NCI-H2029 treated with DMSO at 0.1 percent for 48 hours (cell line): ENCODE results near the gene GGT6.

Source experiments
- DNase-seq: peaks from one replicate; lab custom pipeline; 2025; lab: John Stamatoyannopoulos, UW

The GGT6 gene

DNA sequence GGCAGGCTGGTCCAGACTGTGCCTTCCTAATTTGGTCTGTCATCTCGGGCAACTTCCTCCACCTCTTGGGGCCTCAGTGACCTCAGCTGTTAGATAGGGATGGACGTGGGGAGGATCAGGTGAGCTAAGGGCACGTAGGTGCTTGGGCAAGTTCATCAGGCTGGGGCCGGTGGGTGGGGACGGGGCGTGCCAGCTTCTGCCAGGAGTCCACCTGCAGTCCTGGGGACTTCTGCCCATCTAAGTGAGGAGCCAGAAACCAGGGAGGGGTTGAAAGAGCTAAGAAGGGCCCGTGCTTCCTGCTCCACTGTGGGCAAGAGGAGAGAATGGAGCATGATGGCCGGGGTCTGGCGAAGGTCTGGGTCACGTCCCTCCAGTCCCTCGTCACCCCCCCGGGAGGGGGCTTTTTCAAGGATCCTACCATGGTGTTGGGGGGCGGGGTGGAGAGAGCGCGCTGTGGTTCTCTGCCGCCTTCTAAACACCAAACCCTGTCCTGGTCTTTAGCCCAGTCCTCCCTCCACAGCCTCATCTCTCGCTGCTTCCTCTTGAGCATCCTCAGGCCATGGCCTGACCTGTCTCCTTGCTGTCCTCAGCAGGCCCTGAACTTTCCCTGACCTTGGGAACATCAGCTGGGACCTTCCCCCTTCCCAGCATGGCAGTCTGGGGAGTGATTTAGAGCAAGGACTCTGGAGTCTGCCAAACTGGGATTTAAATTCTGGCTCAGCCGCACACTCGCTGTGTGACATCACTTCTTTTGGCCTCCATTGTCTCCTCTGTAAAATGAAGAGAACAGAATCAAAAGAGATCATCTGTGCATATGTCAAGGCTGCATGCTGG is 40.1 kb downstream of the GGT6 start:
- DNase-seq, result no peak

DNA sequence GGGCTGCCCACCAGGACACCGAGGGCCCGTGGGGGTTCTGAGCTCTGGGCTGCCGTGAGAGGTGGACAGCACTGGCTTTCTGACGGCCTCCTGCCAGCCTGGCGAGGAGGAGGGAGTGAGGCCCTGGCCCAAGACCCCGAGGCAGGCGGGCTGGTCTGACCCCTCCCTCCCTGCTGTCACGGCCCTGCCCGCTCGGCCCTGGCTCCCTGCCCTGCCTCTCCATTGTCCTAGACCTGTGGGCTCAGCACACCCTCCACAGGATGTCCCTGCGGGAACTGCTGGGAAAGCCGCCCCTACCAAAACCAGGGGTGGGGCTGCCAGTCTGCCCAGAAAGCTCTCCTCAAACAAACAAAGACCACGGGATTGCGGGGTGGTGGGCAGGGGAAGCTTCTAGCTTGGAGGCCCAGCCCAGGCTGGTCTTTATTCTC is 41.0 kb downstream of the GGT6 start:
- DNase-seq, result no peak

DNA sequence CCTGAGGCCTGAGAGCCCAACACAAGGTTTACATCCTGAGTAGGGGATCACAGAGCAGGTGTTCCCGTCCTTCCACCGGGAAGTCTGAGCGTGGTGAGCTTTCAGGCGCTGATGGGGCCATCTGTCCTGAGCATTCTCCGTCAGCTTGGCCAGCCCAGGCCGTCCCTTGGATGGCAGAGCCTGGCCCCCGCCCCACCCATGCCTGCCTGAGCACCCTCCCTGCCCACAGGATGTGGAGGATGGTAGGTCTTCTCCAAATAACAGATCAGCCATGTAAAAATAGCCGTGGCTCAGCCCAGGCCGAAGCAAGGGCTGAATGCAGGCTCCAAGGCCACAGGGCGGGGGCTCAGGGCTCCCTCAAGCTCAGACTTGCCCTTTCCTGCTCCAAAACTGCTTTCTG is 41.5 kb downstream of the GGT6 start:
- no peak for DNase-seq

DNA sequence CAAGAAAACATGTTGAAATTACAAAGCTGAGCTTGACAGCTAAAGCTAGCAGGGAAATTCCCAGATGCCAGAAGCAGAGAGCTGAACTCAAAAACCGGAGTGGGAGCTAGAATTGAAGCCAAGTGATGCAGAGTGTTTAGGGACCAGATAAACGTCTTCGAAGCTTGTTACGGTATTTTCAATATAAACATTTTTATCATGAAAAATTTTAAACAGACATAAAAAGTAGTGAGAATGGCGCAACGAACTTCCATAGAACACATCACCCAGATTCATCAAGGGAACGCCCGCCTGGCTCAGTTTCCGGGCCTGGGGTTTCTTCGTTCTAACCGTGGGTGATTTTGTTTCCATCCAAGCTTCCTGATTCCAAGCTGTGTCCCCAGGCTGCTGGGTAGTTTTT is 43.6 kb downstream of the GGT6 start:
- no peak for DNase-seq

DNA sequence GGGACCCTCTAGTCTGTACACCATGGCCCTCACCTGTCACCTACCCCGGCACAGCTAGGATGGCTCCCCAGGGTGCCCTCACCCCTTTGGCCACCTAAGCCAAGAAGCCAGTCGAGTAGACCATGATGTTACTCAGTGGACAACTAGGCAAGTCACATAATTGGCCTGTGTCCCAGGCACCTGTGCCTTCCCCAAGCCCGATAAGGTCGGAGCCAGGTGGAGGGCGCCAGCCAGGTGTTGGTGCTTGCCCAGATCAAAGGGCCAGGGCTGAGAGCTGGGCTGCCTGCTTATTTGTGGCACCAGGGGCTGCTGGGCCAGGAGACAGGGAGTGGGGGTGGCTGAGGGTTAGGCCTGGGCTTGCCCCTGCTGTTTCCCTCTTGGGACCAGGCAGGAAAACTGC is 44.9 kb downstream of the GGT6 start:
- no peak for DNase-seq

DNA sequence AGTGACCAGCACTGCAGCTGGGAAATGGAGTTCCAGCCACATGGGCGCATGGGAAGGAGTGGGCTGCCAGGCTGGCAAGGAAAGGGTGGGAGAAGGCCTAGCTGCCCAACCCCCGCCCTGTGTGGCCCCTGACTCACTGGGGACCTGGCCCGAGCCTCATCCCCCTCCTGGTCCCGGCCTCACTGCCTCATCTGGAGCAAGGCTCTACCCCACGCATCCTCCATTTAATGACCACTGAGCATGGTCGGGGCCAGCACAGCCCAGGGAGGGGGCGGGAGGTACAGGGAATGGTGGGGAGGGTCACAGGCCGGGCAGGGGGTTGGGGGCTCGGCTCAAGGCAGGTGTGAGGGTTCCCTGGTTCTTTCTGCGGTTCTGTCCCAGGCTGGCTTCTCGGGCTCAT is 45.6 kb downstream of the GGT6 start:
- DNase-seq, result no peak

DNA sequence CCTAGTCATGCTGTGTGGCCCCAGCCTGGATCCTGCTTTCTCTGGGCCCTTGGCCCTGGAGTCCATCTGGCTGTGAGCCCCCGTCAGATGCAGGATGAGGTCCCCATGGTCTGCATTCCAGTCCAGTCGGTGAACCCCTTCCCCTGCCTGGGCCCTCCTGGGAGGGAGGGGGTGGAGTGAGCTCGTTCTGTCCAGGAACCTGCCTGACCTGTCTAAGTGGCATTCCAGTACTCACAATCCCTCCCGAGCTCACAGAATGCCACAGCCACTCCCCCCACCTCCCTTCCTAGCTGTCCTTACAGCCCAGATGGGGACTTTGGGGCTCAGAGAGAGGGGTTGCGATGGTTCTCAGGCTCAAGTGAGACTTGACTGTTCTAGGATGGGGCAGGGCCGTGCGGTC is 46.2 kb downstream of the GGT6 start:
- DNase-seq, result no peak

DNA sequence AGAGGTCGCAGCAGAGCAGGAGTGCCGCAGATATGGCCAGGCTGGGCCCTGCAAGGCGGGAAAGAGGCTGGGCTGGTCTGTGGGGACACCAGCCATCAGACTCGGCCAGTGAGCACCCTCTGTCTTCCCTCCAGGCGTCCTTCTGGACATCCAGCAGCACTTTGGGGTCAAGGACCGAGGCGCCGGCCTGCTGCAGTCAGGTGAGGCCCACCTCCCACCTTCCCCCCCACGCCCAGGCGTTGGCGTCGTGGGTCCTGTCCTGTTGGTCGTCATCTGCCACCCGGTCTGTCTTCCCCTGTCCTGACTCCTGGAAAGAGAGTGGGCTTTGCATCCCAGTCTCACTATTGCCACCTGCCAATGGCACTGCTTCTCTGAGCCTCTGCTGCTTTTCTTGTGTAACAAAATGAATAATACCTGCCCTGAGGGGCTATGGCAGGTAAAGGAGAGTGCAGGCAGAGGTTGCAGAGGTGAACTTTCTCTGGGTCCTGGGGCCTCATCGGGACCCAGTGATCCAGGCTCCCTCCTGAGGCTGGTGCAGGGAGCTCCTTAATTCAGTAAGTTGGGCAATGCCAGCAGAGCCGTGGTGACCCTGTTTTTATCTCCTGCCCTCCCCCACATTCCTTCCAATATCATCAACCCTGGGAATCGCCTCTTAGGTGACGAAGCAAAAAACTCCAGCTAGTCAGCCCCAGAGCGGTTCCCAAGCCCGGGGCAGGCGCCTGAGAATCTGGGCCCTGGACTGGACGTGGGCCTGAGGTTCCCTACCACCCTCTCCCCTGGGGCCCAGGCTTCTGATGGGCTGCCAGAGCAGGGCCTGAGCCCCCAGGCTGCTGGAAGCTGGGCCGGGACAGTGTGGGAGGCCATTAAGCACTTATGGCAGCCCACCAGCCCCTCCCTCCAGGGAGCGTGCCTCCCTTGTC is 47.0 kb downstream of the GGT6 start:
- DNase-seq, result no peak

DNA sequence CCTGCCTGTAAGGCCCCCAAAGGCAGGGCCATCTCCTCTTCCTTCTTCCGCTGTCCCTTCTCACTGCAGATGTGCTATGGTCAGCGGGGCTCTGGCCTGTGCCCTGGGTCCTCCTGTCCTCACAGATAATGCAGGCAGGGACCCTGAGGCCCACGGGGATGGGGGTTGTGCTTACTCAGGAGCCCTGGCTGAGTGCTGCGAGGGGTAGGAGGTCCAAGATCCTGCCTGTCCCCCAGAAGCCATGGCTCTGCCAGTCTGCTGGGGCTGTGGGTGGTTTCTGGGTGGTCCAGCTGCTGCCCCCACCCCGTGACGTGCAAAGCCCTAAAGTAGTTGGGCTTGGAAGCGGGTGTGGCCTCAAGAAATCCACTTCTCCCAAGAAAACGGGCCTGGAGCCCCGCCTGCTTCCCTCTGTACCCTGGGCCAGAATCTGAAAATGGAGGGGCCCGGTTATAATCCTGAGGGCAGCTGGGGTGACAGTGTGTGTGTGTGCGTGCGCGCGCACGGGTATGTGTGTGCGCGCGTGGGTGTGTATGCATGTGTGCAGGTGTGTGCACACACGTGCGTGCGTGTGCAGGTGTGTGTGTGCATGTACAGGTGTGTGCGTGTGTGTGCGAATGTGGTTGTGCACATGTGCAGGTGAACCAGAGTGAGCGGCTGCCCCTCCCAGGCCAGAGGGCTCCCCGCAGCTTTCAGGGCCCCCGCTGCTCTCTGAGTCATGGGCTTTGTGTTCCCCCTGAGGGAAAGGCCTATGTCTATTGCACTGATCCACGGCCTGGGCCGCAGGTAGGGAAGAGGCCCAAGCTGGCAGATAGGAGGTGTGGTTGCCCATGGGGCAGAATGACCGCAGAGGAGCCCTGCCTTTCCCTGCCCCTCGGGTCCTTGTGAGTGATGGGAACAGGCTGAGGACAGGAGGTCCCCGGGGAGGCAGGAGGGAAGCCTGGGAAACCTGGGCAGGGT is 47.9 kb downstream of the GGT6 start:
- no peak for DNase-seq

DNA sequence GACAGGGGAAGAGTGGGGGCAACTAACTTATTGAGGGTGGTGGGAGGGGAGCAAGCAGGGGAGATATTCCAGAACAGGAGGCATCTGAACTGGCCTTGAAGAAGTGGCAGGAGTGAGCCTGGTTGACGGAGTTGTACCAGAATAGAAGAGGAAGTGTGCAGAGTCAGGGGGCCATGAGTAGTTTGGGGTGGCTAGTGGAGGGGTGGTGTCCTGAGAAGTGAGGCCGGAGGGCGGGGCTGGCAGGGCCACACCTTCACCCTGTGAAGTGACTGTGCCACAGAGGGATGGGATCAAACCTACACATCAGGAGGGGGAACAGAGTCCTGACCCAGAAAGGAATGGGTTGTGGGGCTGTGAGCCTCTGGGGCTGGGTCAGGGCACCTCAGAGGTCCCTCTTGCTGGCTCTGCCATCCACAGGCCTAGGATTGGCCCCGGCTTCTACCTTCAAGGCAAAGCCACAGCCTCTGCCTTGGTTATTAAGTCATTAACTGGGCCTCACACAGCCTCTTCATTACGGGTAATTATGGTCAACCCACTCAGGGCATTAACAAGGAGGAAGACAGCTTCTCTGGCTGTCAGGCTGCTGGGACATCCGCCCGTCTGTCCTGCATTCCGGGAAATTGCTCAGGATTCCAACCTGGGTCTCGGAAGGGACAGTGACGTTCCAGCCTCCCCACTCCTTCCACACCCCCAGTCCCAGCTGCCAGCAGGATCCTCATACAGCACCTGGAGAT is 49.0 kb downstream of the GGT6 start:
- no peak for DNase-seq

DNA sequence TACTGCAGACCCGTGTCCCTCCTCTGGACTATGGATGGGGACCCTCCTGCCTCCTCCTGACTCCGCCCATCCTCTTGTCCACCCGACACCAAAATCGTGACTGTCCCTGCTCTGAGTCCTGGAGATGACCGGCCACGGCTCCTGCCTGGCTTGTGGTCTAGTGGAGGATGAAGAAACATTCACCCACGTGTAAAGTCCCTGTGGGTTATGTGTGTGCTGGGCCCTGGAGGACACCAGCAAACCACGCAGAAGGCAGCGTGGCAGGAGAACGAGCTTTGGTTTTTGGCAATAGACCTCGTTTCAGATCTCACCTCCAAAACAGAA is 49.8 kb downstream of the GGT6 start:
- DNase-seq, result no peak

DNA sequence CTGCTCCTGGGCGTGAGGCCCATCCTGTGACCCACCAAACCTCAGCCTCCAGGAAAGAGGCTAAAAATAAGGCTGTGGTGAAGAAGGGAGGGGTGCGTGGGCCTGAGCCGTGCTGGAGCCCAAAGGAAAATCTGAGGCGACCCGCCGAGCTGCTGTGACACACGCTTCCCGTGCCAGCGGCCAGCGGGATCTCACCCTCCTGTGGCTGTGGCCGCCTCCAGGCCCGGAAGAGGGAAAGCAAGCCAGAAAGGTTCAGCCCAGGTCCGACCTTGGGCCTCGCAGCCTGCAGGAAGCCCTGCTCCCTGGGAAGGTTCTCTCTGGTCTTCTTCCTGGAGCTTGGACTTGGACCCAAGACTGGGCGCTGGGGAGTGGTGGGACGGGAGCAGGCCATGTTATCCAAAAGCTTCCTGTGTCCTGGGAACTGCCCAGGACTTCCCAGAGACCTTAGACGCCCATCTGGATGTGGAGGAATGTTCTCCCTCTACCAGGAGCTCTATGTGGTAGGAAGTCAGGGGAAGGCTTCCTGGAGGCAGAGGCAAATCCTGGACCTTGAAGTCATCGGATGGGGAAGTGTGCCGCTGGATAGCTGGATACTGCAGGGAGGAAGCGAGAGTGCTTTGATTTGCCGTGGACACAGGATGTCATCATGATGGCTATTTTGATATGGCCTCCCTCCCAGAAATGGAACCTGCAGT is 50.3 kb downstream of the GGT6 start:
- no peak for DNase-seq

DNA sequence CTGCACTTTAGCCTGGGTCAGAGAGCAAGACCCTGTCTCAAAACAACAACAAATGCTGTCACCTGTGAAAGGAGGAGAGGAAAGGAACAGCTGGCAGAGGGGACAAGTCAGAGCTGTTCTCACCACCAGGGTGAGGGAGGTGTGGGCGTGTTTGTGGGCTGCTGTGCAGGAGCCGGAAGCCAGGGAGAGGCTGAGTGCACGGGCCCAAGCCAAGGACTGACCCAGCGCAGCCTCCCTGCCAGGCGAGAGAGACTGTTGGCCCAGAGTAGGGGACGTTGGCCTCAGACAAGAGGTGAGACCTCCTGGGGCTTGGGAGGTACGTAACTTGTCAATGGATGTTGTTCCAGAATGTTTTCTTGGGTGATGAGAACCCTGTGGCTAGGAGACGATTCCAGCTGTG is 51.0 kb downstream of the GGT6 start:
- no peak for DNase-seq

DNA sequence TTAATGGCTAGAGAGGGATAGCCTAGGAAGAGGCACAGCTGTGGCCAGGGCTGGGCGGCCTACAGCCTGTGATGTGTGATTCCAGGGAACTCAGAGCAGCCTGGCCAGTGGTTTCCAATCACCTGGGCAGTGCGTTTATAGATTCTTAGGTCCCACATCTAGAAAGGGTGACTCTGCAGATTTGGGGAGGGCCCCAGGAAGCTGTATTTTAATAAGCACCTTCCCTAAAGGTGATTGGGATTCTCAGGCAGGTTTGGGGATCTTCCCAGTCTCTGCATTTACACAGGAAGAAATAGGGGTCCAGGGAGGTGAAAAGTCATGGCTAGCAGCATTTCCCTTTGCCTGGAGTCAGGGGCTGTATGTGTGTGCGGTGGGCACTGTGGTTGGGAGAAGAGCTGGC is 52.2 kb downstream of the GGT6 start:
- no peak for DNase-seq

DNA sequence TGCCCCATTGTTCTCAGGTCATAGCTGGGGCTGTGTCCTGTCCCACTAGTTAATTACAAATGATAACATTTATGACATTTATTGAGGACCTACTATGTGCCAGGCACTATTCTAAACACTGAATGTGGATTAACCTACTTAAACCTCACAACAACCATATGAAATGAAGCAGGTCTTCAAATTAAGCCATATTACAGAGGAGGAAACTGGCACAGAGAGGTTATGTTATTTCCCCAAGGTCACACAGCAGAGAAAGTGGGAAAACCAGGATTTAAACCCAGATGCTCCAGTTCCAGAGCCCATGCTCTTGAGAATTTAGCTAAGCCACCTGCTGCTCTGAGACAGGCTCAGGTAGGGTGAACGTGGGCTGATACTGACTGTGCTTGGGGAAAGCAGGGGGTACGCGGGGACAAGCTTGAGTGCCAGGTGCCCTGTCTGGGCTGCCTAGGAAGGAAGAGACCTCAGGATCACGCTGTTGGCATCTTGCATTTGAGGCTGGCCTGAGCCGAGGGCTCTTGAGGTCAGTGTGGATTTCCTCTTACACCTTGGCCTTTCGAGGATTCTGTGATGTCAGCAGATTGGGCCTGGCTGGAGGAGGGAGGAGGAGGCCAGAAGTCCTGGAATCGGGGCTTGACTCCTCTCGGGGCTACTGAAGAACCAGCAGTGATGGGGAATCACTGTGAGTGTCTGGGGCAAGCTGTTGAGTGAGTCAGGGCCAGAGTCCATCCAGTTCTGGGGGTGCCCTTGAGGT is 52.8 kb downstream of the GGT6 start:
- no peak for DNase-seq
